ES-I3 (cell line): ENCODE results near the gene ST3GAL4.

Experiments
- H3K36me3 ChIP-seq: 2 replicates; pipeline ENCODE4 v1.6.1; 2013; ENCODE audit warnings: mild to moderate bottlenecking, low read length, control low read depth, moderate library complexity; ENCODE audit not compliant: insufficient read depth
- H3K4me1 ChIP-seq: 2 replicates; pipeline ENCODE4 v1.6.1; 2013; ENCODE audit warnings: mild to moderate bottlenecking, control low read depth, low read length; ENCODE audit not compliant: insufficient read depth
- H3K9ac ChIP-seq: 2 replicates; pipeline ENCODE4 v1.6.1; 2013; ENCODE audit warnings: low read depth, mild to moderate bottlenecking, low read length, moderate library complexity
- H3K9me3 ChIP-seq: 2 replicates; pipeline ENCODE4 v1.6.1; 2013; ENCODE audit warnings: mild to moderate bottlenecking, low read length, moderate library complexity; ENCODE audit not compliant: control insufficient read depth, insufficient read depth

Gene ST3GAL4

DNA sequence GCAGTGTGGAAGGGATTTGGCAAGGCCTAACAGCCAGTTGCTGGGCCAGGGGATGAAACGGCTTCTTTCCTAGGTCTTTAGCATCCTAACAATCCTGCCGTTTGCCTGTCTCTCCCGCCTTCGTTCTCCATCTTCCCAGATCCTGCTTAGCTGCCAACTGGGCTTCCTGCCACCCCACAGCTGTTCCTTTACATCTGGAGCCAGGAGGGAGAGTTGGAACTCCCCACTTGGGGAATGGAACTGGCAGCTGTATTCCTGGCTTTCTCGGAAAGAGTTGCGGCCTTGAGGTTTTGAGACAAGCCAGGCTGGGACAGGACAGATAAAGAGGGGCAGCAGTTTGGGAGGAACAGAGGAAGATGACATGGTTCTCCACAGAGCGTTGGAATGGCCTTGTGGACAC is 59.6 kb downstream of the ST3GAL4 start:
- no peaks in the 10 kb centered on the region for H3K9me3 ChIP-seq
- H3K4me1 ChIP-seq: no peaks in the 10 kb centered on the region; the same call in 1 of the 2 replicates
- no peaks in the 10 kb centered on the region; the same call in 1 of the 2 replicates for H3K36me3 ChIP-seq
- H3K9ac ChIP-seq: no peak overlapping the region

DNA sequence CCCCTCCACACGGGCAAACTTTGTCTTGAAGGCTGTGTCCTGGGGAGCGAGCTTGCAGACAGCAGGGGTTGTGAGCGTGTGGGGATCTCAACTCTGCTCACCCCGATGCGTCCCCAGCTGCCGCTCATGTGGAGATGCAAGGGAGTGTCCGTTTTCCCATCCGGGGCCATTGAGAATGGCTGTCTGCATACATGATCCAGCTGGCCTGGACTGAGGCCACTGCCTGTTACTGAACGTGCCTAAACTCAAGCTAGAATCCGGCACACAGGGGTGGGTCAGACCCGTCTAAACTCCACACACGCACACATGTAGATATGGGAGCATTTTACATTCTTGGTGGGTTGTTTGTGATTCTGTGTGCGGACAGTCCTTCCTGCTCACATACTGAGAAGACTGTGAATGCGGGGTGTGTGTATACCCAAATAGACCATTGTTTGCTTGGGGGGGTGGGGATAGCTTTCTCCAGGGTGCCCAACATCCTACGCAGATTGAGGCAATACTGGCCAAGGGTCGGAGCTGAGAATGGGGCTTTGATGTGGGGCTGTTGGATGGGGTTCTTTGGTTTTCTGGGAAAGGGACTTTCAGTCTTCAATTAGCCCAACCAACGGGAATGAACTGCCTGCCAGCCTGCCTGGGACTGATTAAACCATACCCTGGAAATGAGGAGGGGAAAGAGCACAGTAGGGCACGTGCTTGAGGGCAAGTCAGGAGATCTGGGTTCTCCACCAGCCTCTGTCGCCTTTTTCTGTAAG is 60.4 kb downstream of the ST3GAL4 start:
- no peaks in the 10 kb centered on the region; the same call in 1 of the 2 replicates for H3K4me1 ChIP-seq
- H3K36me3 ChIP-seq: no peaks in the 10 kb centered on the region; the same call in 1 of the 2 replicates
- no peaks in the 10 kb centered on the region for H3K9me3 ChIP-seq
- peak overlapping the region; percentile 57; the same call in 1 of the 2 replicates for H3K9ac ChIP-seq

DNA sequence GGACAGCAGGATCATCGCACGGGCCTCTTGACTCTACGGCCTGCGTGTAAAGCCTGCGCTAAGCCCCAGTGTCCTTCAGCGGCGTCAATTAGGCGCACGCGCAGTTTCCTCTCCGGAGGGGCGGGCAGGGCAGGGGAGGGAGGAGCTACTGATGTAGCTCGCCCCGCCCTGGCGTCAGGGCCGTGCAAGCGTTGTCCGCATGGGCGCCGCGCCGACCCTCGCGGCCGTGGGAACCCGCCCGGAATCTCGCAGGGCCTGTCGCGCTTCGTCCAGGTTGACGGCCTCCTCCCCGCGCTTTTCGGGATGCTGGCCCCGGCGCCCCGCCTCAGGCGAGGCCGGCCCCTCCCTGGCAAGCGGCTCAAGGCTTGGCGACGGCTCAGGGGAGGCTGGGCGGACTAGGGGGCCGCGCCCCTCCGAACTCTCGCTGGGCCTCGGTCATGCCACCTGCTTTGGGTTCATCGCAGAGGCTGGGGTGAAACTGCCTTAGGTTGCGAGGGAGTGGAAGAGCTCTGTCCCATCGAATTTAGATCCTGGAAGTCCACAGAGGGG is 61.1 kb downstream of the ST3GAL4 start:
- Histone ChIP-seq H3K9ac (peak overlapping the region; percentile 57; the same call in 1 of the 2 replicates), H3K9me3 (no peaks in the 10 kb centered on the region), H3K4me1 (no peaks in the 10 kb centered on the region; the same call in 1 of the 2 replicates), H3K36me3 (no peaks in the 10 kb centered on the region; the same call in 1 of the 2 replicates)

DNA sequence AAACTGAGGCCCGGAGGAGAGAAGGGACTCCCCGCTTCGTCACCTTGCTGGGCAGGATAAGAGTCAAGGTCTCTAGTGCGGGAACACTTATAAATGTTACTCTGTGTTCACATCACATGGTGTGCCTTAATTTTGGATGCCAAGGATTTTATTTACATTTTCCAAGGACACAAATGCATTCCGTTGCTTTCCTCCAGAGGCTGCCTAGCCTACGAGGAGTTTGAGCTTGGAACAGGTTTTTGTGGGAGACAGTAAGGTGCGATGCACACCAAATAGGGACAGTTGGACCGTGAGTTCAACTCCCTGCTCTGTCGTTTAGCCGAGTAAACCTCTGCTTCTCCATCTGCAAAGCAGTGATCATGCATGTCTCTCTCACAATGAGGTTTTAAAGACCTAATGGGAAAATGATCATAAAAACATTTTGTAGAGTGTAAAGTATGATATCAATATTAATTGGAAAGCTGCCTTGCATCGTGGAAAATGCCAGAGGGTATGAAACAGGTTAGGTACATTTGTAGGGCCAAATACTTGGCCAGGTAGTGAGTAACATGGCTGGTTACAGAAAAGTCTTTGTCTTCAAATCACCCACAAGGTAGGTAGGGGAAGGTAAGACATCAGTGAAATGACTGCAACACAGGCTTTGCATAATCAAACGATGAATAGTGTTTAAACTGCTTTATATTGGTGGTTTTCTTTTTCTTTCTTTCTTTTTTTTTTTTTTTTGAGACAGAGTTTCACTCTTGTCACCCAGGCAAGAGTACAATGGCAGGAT is 61.8 kb downstream of the ST3GAL4 start:
- H3K9ac ChIP-seq: peak overlapping the region; percentile 57; the same call in 1 of the 2 replicates
- H3K4me1 ChIP-seq: no peaks in the 10 kb centered on the region; the same call in 1 of the 2 replicates

DNA sequence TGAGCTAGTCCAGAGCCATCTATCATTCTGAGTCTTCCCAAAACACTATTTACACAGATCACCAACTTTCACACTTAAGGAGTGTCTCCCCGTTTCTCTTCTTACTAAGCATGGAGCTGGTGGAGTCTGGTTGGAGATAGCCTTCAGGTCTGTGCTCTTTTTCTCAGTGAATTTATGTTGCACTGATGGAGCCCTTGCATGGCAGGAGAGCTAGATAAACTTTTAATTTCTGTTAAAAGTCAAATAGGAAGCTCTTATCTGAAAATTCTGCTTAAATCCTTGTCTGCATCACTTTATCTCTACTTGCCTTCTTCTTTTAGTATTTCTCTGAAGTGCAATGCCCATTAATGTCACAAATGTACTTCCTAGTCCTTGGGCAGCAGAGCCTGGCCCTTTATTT is 63.4 kb downstream of the ST3GAL4 start:
- H3K36me3 ChIP-seq: no peaks in the 10 kb centered on the region
- no peak overlapping the region for H3K9ac ChIP-seq
- no peaks in the 10 kb centered on the region for H3K9me3 ChIP-seq
- H3K4me1 ChIP-seq: no peaks in the 10 kb centered on the region; the same call in 1 of the 2 replicates

More for the DNA sequence above, 61.8 kb downstream of the ST3GAL4 start:
- no peaks in the 10 kb centered on the region for H3K9me3 ChIP-seq
- H3K36me3 ChIP-seq: no peaks in the 10 kb centered on the region; the same call in 1 of the 2 replicates

DNA sequence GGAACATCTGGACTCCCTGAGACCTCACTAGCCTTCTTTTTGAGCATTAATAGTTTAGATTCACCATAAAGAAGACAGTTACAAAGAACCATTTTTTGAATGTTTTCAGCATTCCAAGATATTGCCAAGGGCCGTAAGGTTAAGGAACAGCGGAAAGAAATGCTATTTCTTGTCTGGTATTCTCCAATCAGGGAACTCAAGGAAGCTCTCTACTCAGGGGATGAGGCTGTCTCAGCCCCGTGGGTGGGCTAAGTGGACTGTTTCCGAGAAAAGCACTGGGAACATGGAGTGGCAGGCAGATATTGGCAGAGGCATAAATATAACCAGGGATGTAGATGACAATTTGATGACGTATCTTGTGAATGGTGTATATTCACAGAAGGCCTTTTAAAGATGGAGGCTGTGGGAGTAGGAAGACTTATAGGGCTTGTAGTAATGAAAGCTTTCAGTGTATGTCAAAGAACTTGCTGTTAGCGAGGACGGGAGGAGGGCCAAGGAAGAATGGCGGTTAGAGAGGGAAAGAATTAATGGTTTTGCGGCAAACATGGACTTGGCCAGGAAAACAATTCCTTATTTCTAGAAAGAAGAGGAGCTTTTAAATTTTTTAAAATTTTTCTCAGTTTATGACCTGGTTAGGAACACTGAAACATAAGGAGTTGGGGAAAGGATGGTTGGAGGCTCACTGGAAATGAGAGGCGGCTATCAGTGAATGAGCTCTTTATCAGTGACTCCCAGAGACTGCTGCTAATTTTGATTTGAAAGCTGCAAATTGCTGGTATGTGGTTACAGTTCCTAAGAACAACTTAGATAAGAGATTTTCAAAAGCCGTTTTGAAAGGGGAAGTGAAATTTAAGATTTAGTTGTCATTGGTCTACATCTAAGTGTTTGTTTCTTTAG is 64.6 kb downstream of the ST3GAL4 start:
- Histone ChIP-seq H3K4me1 (no peaks in the 10 kb centered on the region; the same call in 1 of the 2 replicates), H3K36me3 (no peaks in the 10 kb centered on the region), H3K9ac (no peak overlapping the region), H3K9me3 (no peaks in the 10 kb centered on the region)

DNA sequence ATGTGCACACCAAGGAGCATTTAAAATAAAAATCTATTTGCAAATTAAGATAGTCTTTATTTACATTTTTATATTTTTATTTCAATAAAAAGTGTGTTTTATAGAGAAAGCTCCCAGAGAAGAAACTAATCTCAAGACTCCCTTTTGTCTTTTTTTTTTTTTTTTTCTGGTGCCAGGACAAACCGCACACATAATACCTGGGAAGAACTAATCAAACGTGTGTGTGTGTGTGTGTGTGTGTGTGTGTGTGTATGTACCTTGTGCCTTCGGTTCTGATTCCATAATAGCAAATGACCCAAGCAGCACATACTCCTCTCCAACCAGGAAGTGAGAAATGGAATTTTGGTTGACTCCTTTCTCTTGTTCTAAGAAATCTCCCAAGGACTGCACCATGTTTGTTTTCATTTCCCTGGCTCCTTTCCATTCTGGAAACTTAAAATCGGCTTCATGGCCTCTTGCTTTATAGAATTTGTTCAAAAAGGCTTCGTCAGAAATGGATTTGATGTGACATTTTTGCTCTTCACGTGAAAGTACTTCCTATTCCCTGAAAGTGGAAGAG is 65.3 kb downstream of the ST3GAL4 start:
- Histone ChIP-seq H3K9me3 (no peaks in the 10 kb centered on the region), H3K4me1 (no peaks in the 10 kb centered on the region; the same call in 1 of the 2 replicates), H3K9ac (no peak overlapping the region), H3K36me3 (no peaks in the 10 kb centered on the region)

DNA sequence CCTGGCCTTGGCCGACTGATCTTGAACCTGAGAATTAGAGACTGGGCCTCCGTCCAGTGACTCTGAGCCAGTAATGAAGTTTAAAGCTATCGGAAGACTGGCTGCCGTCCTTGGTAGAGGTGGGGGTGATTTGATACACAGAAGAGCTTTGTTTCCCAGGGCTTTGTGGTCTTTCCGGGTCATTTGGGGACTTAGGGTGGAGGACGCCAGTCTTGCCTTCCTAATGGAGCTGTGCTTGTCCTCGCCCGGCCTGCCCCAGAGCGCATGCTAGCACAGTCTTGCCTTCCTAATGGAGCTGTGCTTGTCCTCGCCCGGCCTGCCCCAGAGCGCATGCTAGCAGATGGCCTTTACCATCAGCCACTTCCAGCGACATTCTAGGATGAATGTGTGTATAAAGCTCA is 65.8 kb downstream of the ST3GAL4 start:
- H3K4me1 ChIP-seq: peaks cover 4% of the 10 kb centered on the region
- no peaks in the 10 kb centered on the region for H3K9me3 ChIP-seq
- no peak overlapping the region for H3K9ac ChIP-seq
- no peaks in the 10 kb centered on the region for H3K36me3 ChIP-seq

DNA sequence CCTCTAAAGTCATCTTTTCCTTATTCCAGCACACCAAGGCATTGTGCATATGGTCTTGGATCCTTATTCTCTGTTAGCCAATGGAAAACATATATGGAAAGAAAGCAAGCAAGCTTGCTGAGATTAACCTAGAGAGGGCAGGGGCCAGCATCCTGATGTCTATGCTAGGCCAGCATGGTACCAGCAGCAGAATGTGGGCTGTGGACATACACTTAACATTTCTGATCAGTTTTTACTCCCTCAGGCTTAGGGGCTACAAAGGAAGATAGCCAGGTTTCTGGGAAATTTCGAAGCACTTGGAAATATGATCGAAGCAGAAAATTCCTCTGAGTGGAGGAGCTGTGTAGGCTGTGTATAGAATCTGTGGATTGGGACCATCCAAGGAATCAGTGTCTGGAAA is 67.0 kb downstream of the ST3GAL4 start:
- peaks cover 4% of the 10 kb centered on the region for H3K4me1 ChIP-seq
- H3K36me3 ChIP-seq: no peaks in the 10 kb centered on the region
- H3K9ac ChIP-seq: no peak overlapping the region
- no peaks in the 10 kb centered on the region for H3K9me3 ChIP-seq

DNA sequence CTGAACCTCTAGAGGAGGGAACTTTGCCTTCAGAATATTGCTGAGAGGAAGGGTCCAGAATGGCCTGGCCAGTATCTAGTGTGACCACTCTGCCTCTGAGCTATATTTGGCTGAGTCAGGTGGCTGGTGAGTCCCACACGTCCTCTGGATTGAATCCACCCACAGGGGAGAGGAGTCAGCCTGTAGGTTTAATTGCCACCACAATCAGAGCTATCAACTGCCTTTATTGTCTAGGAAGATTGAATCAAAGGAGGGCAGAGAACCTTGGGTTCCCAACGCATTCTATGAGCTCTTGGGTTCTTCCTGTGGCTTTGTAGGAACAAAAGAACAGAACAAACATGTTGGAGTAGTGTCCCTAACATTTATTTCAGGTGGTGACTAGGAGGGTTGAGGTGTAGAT is 67.7 kb downstream of the ST3GAL4 start:
- H3K4me1 ChIP-seq: peaks cover 4% of the 10 kb centered on the region
- no peak overlapping the region for H3K9ac ChIP-seq
- H3K9me3 ChIP-seq: no peaks in the 10 kb centered on the region
- H3K36me3 ChIP-seq: no peaks in the 10 kb centered on the region

DNA sequence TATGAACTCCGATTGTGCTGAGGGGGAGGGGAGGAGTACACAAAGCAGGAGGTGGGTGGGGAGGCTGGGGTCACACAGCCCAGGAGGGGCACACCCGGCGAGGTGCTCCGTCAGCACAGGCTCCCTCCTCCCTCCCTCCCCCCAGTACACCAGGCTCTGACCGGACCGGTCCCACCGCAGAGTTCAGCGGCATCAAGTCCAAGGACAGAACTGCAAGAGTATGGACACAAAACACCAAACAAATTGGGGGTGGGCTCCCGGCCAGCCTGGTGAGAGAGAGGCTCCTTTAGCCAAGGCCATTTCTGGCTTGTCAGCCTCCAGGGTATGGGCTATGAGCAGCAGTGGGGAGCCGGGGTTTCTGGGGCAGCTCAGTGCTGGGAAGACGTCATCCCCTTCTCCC is 68.3 kb downstream of the ST3GAL4 start:
- H3K9ac ChIP-seq: no peak overlapping the region
- no peaks in the 10 kb centered on the region for H3K36me3 ChIP-seq
- H3K4me1 ChIP-seq: peaks cover 4% of the 10 kb centered on the region

DNA sequence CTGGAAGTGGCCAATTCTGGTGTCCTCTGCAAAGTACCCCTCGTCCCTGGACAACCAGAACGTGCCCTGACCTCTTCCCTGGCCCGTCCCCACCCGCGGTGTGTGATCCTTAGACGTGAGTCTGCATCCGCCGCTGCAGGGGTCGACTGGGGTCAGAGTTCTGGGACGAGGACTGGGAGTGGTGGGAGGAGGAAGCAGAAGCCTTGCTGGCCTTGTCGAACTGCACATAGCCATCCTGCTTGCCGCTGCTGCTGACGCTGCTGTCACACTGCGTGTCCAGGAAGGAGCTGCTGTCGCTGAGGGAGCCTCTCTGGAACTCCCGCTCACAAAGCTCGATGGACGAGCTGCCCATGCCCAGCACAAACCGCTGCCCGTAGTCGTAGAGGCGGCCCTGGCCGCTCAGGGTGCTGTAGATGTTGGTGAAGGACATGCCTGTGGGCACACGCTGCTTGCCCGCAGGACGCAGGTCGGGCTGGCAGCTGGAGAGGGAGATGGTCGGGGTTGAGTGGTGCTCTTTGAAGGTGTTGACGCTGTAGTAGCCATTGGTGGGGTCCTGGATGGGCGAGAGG is 69.1 kb downstream of the ST3GAL4 start:
- no peaks in the 10 kb centered on the region for H3K9me3 ChIP-seq
- H3K9ac ChIP-seq: no peak overlapping the region
- peaks cover 4% of the 10 kb centered on the region for H3K4me1 ChIP-seq
- no peaks in the 10 kb centered on the region for H3K36me3 ChIP-seq

More for the DNA sequence above, 68.3 kb downstream of the ST3GAL4 start:
- no peaks in the 10 kb centered on the region for H3K9me3 ChIP-seq

DNA sequence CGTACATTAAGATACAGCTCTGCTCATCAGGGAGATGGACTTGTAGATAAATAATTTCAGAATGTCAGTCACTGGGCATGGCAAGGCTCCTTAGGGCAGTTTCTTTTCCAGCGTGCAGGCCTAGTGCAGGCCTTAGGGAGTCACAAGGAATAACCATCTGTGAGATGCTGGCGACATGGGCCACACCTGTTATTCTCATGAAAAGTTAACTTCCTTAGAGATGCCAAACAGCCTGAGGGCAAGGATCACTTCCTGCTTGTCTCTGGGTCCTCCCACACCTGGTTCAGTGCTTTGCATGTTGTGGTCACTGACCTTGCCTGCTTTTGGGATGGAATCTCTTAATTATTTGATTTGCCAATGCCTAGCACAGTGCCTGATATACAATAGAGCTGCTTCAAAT is 70.6 kb downstream of the ST3GAL4 start:
- H3K9ac ChIP-seq: no peak overlapping the region
- H3K9me3 ChIP-seq: no peaks in the 10 kb centered on the region
- peaks cover 4% of the 10 kb centered on the region for H3K4me1 ChIP-seq
- H3K36me3 ChIP-seq: no peaks in the 10 kb centered on the region
